Measurements from ENCODE around the gene CGB1. TPM values are rescaled to one million over a fixed set of nuclear protein-coding genes. Genes with fewer than 3 reads are reported as not detected.

CGB1 gene
- total RNA-seq, 1 experiment from 2014 or later = not detected

- TF ChIP-seq ZMAT4 (CRISPR knock-in tag; IDR thresholded peaks at IDR 0.05) = no peak
- peak; percentile 97 for TF ChIP-seq TEAD1 (CRISPR knock-in tag; IDR thresholded peaks at IDR 0.05)
- TF ChIP-seq FOXK1 (CRISPR knock-in tag; IDR thresholded peaks at IDR 0.05) = peak; percentile 78
- no peak for TF ChIP-seq ZNF532 (CRISPR knock-in tag; IDR thresholded peaks at IDR 0.05; ENCODE audit: borderline replicate concordance)
- TF ChIP-seq OVOL2 (CRISPR knock-in tag; IDR thresholded peaks at IDR 0.05; ENCODE audit: borderline replicate concordance) = no peak
- no peak for TF ChIP-seq ATF6 (CRISPR knock-in tag; IDR thresholded peaks at IDR 0.05)
- TF ChIP-seq ZNF263 (CRISPR knock-in tag; IDR thresholded peaks at IDR 0.05; ENCODE audit: low read depth) = peak; percentile 55; the same call in 1 of the 2 replicates
- TF ChIP-seq MAX (CRISPR knock-in tag; IDR thresholded peaks at IDR 0.05) = peak; percentile 97
- peak; percentile 93 for TF ChIP-seq NFE2L1 (CRISPR knock-in tag; IDR thresholded peaks at IDR 0.05)
- no peak for TF ChIP-seq NR1H2 (CRISPR knock-in tag; IDR thresholded peaks at IDR 0.05)
- TF ChIP-seq ARID4B (CRISPR knock-in tag; IDR thresholded peaks at IDR 0.05; ENCODE audit: borderline replicate concordance) = peak; percentile 95
- TF ChIP-seq TP53 (CRISPR knock-in tag; IDR thresholded peaks at IDR 0.05) = peak; percentile 95
- no peak for TF ChIP-seq EMX1 (CRISPR knock-in tag; IDR thresholded peaks at IDR 0.05)
- no peak for TF ChIP-seq PRRX2 (CRISPR knock-in tag; IDR thresholded peaks at IDR 0.05)
- peak; percentile 9; the same call in 1 of the 2 replicates for TF ChIP-seq NFYB (CRISPR knock-in tag; conservative IDR thresholded peaks at IDR 0.05; ENCODE audit: low read depth)
- 0 out of 2 replicates have a peak, but pooled peaks have one; percentile 9 for TF ChIP-seq ZNF317 (CRISPR knock-in tag; IDR thresholded peaks at IDR 0.05; ENCODE audit: borderline replicate concordance, low read depth)
- no peak for TF ChIP-seq ATF3 (CRISPR knock-in tag; conservative IDR thresholded peaks at IDR 0.05)
- peak; percentile 93 for TF ChIP-seq ETV6 (CRISPR knock-in tag; IDR thresholded peaks at IDR 0.05)
- peak; percentile 71; the same call in 1 of the 2 replicates for TF ChIP-seq ATF2 (CRISPR knock-in tag; IDR thresholded peaks at IDR 0.05; ENCODE audit: borderline replicate concordance, low read depth)
- TF ChIP-seq JUN (CRISPR knock-in tag; IDR thresholded peaks at IDR 0.05) = peak; percentile 98
- TF ChIP-seq MXD4 (CRISPR knock-in tag; IDR thresholded peaks at IDR 0.05; ENCODE audit: borderline replicate concordance) = no peak
- peak; percentile 85; the same call in 1 of the 2 replicates for TF ChIP-seq NR3C1 (CRISPR knock-in tag; conservative IDR thresholded peaks at IDR 0.05; ENCODE audit: low read depth)
- TF ChIP-seq CREM (CRISPR knock-in tag; IDR thresholded peaks at IDR 0.05) = peak; percentile 65; the same call in 1 of the 2 replicates
- TF ChIP-seq ZSCAN18 (CRISPR knock-in tag; IDR thresholded peaks at IDR 0.05) = no peak
- no peak for TF ChIP-seq ZNF138 (CRISPR knock-in tag; conservative IDR thresholded peaks at IDR 0.05)
Observed at GRCh38 chr19:49071860-49072547, 35.3 kb upstream of the CGB1 start (continued).

Measured in WTC11 (cell line).